ENCODE measurements around the gene ULK4.

ULK4 gene

DNA sequence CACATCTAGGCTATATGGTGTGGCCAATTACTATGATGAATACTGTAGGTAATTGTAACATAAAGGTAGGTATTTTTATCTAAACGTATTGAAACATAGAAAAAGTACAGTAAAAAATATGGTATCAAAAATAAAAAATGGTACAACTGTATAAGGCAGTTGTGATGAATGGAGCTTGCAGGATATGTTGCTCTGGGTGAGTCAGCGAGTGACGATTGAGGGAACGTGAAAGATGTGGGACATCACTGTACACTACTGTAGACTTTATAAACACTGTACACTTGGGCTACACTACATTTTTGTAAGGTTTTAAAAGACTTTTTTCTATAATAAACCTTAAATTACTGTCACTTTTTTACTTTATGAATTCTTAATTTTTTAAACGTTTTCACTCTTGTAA lies 752.3 kb downstream of the ULK4 start:
- DNase-seq, result no peak
- H3K9me3 ChIP-seq (ENCODE audit: insufficient read depth, low read length, severe bottlenecking), result no peaks in the 10 kb centered on the region
- H3K4me3 ChIP-seq (ENCODE audit: low read depth in 1 of 2, low read length in 2 of 2), result no peak overlapping the region
- no peak overlapping the region for H2AFZ ChIP-seq (ENCODE audit: low read depth, low read length)
- H3K27ac ChIP-seq (ENCODE audit: low read length), result no peak overlapping the region
- H3K79me2 ChIP-seq (ENCODE audit: insufficient read depth, low read length), result peaks cover 100% of the 10 kb centered on the region
- H3K4me1 ChIP-seq (ENCODE audit: insufficient read depth, low read length), result peaks cover 11% of the 10 kb centered on the region; the same call in 1 of the 2 replicates
- no peak overlapping the region for H3K9ac ChIP-seq (ENCODE audit: low read depth, low read length)
- TF ChIP-seq, protein P1, sequence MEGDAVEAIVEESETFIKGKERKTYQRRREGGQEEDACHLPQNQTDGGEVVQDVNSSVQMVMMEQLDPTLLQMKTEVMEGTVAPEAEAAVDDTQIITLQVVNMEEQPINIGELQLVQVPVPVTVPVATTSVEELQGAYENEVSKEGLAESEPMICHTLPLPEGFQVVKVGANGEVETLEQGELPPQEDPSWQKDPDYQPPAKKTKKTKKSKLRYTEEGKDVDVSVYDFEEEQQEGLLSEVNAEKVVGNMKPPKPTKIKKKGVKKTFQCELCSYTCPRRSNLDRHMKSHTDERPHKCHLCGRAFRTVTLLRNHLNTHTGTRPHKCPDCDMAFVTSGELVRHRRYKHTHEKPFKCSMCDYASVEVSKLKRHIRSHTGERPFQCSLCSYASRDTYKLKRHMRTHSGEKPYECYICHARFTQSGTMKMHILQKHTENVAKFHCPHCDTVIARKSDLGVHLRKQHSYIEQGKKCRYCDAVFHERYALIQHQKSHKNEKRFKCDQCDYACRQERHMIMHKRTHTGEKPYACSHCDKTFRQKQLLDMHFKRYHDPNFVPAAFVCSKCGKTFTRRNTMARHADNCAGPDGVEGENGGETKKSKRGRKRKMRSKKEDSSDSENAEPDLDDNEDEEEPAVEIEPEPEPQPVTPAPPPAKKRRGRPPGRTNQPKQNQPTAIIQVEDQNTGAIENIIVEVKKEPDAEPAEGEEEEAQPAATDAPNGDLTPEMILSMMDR (IDR thresholded peaks at IDR 0.05; ENCODE audit: borderline replicate concordance, extremely low read depth, low read length, poor library complexity, severe bottlenecking), result no peak
- no peak for TF ChIP-seq EZH2 (IDR thresholded peaks at IDR 0.05; ENCODE audit: borderline replicate concordance, low read depth, low read length, severe bottlenecking)
- H4K20me1 ChIP-seq (ENCODE audit: insufficient read depth, low read length), result peaks cover 96% of the 10 kb centered on the region
- no peak overlapping the region for H3K4me2 ChIP-seq (ENCODE audit: insufficient read depth, low read length)
- ATAC-seq (ENCODE audit: insufficient read depth, low read depth), result no peak
- H3K36me3 ChIP-seq (ENCODE audit: insufficient read depth, low read length), result no peaks in the 10 kb centered on the region
- no peaks in the 10 kb centered on the region for H3K27me3 ChIP-seq (ENCODE audit: insufficient read depth, low read length, poor library complexity)

DNA sequence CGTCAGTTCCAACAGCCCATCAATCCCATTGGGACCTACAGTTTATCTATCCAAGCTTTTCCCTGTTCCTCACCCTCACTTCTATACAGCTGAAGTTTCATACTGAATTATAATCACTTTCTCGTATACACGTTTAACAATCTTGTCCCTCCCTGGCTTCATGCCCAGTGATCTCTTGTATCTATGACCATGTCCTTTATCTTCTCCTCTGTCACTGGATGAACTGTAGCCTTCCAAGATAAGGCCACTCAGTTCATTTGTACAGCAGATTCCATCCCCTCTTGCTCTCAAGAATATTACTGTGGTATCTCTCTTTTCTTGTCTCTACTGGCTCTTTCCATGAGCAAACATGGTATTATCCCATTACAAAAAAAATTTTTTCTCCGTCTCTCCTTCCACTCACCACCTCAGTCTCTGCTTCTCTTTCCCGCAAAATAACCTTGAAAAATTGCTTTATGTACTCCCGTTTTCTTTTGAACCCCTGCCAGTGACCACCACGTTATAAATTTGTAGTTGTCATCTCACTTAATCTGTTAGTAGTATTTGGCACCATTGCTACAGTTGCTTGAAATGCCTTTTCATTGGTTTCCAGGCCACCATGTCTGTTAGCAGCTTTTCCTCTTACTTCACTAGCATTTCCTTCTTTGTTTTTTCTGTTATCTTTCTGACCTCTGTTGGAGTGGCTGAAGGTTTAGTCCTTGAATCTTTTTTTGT lies 753.2 kb downstream of the ULK4 start:
- H3K4me1 ChIP-seq (ENCODE audit: insufficient read depth, low read length), result peaks cover 15% of the 10 kb centered on the region; the same call in 1 of the 2 replicates
- peaks cover 100% of the 10 kb centered on the region for H3K79me2 ChIP-seq (ENCODE audit: insufficient read depth, low read length)
- no peaks in the 10 kb centered on the region for H3K27me3 ChIP-seq (ENCODE audit: insufficient read depth, low read length, poor library complexity)
- no peak for TF ChIP-seq EZH2 (IDR thresholded peaks at IDR 0.05; ENCODE audit: borderline replicate concordance, low read depth, low read length, severe bottlenecking)
- TF ChIP-seq, protein P1 (IDR thresholded peaks at IDR 0.05; ENCODE audit: borderline replicate concordance, extremely low read depth, low read length, poor library complexity, severe bottlenecking), result no peak
- H4K20me1 ChIP-seq (ENCODE audit: insufficient read depth, low read length), result peaks cover 96% of the 10 kb centered on the region
- H3K4me2 ChIP-seq (ENCODE audit: insufficient read depth, low read length), result no peak overlapping the region
- DNase-seq, result no peak
- no peaks in the 10 kb centered on the region for H3K9me3 ChIP-seq (ENCODE audit: insufficient read depth, low read length, severe bottlenecking)
- ATAC-seq (ENCODE audit: insufficient read depth, low read depth), result no peak
- no peak overlapping the region for H3K27ac ChIP-seq (ENCODE audit: low read length)
- no peaks in the 10 kb centered on the region for H3K36me3 ChIP-seq (ENCODE audit: insufficient read depth, low read length)
- H3K9ac ChIP-seq (ENCODE audit: low read depth, low read length), result no peak overlapping the region
- H3K4me3 ChIP-seq (ENCODE audit: low read depth in 1 of 2, low read length in 2 of 2), result no peak overlapping the region
- H2AFZ ChIP-seq (ENCODE audit: low read depth, low read length), result no peak overlapping the region

DNA sequence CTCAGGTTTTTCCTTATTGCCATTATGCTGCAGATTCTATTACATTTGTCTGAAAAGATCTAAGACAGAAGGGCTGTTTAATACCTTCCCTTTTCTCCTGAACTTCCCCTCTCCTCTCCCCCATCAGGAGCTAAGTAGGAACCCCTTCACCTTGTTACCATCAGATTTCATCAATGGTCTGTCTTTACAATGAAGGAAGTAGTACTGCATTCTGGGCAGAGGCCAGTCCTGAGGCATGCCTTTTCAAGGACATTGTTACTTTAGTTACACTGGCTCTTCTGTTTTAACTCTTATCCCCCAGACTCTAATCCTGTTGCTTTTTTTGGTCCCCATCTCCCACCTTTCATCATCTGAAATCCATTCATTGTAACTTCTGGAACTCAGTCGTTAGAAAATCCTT lies 754.5 kb downstream of the ULK4 start:
- Histone ChIP-seq H3K9ac (ENCODE audit: low read depth, low read length) (no peak overlapping the region), H3K4me2 (ENCODE audit: insufficient read depth, low read length) (no peak overlapping the region), H3K27ac (ENCODE audit: low read length) (no peak overlapping the region), H2AFZ (ENCODE audit: low read depth, low read length) (no peak overlapping the region), H3K27me3 (ENCODE audit: insufficient read depth, low read length, poor library complexity) (no peaks in the 10 kb centered on the region), H3K9me3 (ENCODE audit: insufficient read depth, low read length, severe bottlenecking) (no peaks in the 10 kb centered on the region), H3K4me3 (ENCODE audit: low read depth in 1 of 2, low read length in 2 of 2) (no peak overlapping the region), H3K4me1 (ENCODE audit: insufficient read depth, low read length) (peaks cover 28% of the 10 kb centered on the region), H4K20me1 (ENCODE audit: insufficient read depth, low read length) (peaks cover 96% of the 10 kb centered on the region), H3K36me3 (ENCODE audit: insufficient read depth, low read length) (0 out of 2 replicates have a peak, but pooled peaks cover 5% of the 10 kb centered on the region), H3K79me2 (ENCODE audit: insufficient read depth, low read length) (peaks cover 100% of the 10 kb centered on the region)
- ATAC-seq (ENCODE audit: insufficient read depth, low read depth), result no peak
- no peak for DNase-seq
- no peak for TF ChIP-seq EZH2 (IDR thresholded peaks at IDR 0.05; ENCODE audit: borderline replicate concordance, low read depth, low read length, severe bottlenecking)
- TF ChIP-seq, protein P1 (IDR thresholded peaks at IDR 0.05; ENCODE audit: borderline replicate concordance, extremely low read depth, low read length, poor library complexity, severe bottlenecking), result no peak

Measured in DND-41 (cell line).